ENCODE data around the gene BMP2.

The BMP2 gene

DNA sequence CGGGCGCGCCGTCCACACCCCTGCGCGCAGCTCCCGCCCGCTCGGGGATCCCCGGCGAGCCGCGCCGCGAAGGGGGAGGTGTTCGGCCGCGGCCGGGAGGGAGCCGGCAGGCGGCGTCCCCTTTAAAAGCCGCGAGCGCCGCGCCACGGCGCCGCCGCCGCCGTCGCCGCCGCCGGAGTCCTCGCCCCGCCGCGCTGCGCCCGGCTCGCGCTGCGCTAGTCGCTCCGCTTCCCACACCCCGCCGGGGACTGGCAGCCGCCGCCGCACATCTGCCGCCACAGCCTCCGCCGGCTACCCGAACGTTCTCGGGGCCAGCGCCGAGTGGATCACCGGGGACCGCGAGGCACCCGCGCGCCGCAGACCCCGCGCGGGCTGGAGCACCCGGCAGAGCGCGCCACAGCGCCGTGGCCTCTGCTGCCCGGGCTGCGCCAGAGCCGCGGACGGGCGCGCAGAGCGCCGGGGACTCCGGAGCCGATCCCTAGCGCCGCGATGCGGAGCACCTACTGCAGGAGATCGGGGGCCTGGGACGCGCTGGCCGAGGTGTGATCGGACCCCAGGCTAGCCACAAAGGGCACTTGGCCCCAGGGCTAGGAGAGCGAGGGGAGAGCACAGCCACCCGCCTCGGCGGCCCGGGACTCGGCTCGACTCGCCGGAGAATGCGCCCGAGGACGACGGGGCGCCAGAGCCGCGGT lies at the start of gene BMP2:
Gene BMP2, plus strand, starts transcription at position 151 of the 692 bp plus-strand sequence. CDS start 2,441 bp downstream, outside the sequence.
- DNase-seq (ENCODE audit: low read depth), result no peak

DNA sequence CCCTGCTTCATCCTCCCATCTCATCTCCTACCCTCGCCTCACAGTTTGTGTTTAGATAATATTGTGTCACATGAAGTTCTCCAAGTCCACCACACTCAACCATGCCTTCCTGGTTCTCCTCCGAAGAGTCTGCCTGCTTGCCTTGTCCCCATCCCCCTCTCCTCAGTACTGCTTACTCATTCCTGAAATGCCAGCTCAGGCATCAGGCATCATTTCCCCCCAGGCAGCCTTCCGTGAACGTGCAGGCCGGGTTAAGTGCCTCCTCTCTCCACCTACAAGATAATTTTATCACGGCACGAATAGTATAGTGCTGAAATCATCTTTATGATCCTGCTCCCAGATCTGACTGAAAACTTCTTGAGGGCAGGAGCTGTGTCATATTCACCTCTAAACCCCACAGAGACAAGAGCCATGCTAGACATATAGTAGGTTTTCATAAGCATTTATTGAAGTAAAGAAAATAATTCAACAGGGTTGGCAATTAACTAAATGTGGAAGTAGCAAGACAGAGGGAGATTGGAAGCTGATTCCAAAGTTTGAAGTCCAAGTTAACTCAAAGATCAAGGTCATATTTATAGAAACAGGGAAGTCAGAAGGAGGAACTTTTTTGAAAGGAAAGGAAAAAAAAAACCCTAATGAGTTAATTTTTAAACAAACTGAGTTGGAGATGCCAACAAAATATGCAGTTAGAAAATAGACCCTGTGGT lies 48.7 kb upstream of the BMP2 start:
- DNase-seq (ENCODE audit: low read depth), result no peak

DNA sequence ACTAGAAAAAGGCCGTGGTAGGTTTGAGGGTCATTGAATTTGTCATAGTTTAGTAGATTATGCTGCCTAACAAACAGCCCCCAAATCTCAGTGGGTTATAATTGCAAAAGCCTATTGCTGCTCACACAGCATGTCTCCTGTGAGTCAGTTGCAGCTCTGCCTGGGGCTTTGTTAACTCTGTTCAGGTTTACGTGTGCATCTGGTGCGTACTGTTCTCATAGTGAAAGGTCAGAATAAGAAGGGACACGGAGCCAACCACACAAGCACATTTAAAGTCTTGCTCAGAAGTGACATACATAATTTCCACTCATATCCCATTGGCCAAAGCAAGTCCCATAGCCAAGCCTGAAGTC lies 48.1 kb upstream of the BMP2 start:
- DNase-seq (ENCODE audit: low read depth), result no peak

DNA sequence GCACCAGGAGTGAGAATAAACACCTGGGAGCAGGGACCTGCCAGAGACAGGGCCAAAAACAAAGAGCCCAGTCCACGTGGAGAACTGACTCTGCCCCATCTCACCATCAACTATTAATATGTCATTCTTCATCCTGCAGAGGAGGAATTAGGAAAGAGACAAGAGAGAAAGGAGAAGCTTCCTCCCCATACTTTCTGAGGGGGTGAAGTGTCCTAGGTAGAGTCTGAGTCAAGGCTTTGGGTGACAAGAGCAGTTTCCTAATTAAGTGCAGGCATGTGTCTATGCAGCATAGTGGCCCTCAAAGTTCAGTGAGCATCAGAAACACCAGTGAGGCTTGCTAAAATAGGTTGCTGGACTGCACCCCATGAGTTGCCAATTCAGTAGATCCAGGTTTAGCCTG lies 40.7 kb upstream of the BMP2 start:
- no peak for DNase-seq (ENCODE audit: low read depth)

DNA sequence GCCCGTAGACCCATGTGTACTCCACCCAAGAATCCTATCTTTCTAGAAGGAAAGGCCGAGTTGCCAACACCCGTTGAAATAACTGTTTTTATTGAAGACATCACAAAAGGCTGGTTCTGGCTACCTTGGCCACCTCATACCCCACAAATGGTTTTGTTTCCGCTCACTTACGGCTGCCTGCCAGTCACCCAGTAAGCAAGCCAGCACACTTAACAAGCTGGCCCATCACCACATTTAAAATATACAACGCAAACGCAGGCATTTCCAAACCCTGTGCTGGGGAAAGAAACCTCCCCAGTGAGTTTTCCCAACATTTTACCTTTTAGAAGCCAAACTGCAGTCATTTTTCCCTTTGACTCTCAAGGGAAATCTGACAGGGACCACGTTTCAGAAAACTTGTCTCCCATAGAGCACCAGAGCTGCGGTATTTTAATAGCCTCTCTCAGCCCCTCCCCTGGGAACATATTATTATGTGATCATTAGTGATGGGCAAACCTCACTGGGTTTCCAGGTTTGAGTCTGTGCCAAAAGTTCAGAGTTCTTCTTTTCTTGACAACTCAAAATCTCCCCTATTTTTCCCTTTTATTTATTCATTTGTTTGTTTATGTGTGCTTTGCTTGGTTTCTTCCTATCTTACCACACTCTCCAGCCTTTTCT lies 36.7 kb upstream of the BMP2 start:
- no peak for DNase-seq (ENCODE audit: low read depth)

DNA sequence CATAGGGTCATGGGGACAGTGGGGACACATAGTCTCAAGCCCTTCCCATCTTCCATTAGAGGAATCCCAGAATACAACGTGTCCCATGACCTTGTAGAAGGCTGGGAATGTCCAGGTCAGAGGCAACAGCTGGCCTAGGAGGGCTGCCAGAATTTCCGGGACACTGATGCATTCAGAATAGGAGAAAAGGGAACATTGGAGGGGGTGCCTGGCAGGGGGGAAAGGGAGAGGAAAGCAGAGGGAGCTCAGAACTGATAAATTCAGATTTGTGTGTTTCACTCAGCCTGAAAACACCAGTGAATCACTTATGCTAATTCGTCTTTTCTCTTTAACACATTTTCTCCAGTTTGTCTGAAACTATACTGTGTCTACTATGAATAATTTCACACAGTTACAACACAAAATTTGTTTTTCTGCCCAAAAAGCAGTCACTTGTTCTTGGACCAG lies 35.5 kb upstream of the BMP2 start:
- DNase-seq (ENCODE audit: low read depth), result no peak

DNA sequence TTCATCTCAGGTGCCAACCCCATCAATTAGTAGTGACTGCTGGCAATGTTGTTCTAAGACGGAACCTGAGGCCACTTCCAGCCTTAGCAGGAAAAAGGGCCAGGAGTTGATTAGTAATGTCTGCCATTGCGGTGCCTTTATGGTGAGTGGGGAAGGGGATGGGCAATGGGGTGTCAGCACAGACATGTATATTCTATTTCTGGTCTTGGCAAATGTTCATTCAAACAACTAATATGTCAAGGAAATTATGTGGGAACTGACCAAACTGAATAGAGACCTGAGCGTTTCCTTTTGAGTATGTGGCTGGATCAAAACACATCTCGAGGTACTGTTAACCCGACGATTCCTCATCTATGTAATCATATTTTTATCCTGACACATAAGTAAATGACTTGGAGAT lies 34.6 kb upstream of the BMP2 start:
- no peak for DNase-seq (ENCODE audit: low read depth)

DNA sequence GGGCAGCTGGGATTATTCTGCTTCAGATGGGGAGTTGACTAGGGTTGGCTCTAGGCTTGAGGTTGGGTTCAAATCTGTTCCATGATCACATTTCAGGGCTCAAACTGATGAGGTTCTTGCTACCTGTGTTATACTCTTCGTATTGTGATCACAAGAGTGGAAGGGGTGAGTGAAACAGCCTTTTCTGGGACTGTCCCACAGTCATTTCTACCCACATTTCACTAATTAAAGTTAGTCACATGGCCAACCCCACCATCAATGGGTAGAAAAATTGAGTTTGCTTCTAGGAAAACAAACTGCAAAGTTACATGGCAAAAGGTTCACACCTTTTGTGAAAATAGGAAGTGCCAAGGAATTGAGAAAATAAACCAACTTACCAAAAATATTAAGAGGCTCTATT lies 33.5 kb upstream of the BMP2 start:
- no peak for DNase-seq (ENCODE audit: low read depth)

DNA sequence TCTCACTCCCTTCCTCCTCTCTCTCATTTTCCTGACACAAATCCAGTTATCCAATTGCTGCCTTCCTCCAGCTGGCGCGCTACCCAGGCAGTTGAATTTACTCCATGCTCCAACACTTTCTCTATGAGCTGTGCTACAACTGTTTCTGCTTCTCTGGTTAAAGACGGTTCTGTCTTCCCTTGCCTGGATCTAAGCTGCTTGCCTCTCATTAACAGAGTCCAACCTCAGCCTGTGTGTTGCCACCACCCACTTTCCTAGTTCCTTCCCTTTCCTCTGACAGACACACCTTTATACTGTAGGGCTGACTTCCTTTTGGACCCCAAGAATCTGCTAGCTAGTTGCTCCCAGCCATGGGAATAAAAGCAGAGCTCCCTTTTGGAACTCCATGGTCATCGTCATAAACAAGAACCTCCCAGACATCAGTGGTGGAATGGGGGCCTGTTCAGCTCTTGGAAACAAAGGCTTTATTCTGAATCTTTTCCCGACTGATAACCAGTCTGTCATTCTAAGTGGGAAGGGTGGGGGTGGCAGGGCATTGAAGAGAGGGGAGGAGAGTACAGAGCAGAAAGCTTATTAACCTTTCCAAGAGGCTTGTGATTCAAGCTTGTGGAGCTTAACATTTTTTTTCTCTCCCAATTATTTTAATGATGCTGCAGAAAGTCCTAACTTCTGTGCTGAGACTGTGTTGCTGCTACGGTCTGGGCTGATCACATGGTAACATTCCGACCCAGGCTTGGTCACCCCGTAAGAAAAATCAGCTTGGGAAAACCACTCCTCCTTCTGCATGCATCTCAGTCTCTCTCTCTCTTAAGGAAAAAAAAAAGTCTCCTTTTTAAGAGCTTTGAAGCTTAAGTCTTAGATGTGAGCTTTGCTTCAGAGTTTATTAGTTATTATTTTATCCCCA lies 31.3 kb upstream of the BMP2 start:
- no peak for DNase-seq (ENCODE audit: low read depth)

DNA sequence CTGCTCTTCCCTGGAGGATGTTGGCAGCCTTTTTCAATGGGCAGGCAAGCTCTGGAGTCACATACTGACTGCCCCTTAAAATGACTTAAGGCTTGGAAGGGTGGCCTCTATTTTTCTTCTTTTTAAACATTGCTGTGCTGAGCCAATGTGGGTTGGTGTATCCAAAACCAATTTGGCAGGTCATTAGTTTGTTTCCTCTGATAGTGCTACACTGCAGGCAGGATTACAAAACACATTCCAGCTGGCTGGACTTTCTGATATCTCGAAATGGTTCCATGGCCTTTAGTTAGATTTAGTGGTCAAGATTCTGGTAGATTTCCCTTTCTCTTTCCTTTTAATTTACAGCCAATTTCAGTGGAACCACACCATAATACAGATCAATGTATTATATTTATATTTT lies 28.1 kb upstream of the BMP2 start:
- no peak for DNase-seq (ENCODE audit: low read depth)

DNA sequence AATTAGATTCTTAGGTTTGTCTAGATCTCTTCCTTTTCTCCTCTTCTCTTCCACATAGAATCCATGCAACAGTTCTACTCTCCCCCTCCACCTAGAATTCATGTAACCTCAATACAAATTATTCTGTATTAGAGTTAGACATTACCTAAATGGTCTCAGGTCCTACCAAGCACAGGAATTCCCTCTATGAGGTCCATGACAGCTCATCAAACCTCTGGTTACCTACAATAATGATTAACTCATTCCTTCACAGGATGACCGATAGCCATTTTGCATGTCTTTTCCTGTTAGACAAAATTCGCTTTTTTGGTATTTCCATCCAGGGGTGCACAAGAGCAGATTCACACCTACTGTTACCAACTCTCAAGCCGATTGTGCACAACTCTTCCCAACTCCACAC lies 27.4 kb upstream of the BMP2 start:
- DNase-seq (ENCODE audit: low read depth), result no peak

DNA sequence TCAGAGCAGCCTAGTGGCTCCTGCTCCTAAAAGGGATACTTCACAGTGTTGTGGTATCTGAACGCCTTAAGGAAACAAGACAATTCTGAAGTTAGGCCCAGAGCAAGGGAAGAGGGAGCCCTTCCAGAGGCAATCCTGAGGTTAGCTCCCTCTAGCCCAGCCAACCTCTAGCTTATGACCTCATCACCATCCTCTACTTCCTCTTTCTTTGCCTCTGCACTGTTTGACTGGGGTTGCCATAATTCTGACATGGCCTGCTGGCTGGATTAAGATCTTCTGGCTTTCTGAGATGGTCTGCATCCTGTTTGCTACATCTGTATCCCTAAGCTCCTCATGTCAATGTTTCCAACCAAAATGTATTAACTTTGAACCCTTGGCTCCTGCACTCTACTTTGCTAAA lies 23.3 kb upstream of the BMP2 start:
- DNase-seq (ENCODE audit: low read depth), result no peak

DNA sequence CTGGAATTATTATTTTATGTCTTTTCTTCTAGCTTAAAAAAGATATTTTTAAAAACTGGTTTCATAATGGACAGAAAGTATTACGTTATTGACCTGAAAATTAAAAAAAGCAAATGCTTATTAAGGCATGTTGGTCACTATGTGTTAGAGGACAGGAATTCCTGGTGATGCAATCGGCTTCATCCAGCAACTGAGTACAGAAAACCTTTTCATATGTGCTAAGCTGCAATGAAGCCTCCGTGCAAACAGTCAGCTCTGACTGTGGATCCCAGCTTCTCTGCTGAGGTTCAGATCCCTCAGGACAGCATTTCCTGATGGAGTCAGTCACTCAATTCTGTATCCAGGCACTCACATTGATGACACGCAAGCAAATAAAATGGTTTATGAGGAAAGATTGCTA lies 22.7 kb upstream of the BMP2 start:
- DNase-seq (ENCODE audit: low read depth), result no peak

DNA sequence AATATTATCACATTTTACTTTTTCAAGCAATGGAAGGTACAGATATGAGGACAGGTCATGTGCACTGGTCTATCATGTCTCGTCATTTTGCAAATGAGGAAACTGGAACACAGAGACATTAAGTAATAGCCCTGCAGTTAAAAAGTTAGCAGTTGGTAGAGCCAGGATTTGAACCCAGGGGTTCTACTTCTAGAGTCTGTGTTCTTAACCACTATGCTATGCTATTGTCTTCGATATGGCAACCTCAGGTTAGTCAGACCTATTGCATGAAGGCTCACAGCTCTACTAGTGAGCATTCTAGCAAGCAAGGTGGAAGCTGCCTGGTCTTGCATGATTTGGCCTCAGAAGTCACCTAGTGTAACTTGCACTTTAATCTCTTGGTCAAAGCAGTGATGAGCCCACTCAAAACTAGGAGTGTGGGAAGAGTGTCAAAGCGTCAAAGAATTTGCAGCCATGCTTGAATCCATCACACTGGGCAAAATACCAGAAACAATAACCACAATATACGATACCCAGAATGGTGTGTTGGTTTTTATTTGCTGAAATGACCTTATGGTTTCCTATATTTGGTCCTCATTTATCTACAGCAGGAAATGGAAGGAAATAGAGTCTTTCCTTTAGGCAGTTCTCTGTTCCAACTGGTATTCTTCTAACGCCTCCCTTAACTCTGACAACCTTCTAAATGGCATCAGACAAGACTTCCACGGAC lies 20.4 kb upstream of the BMP2 start:
- no peak for DNase-seq (ENCODE audit: low read depth)

DNA sequence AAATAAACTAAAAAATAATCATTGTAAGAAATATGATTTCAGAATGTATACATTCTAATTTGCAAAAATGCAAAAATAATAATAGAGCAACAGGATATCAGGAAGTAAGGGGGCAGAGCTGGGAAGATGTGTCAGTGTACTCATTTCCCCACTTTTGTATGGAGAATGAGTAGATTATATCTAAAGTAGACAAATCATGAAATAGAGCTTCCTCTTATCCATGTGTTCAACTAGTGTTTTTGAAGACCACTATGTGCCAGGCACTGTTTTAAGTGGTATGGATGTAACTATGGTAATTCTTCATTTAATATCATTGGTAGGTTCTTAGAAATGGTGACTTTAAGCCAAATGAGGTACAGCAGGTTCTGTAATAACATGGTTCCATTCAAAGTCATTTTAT lies 17.0 kb upstream of the BMP2 start:
- no peak for DNase-seq (ENCODE audit: low read depth)

DNA sequence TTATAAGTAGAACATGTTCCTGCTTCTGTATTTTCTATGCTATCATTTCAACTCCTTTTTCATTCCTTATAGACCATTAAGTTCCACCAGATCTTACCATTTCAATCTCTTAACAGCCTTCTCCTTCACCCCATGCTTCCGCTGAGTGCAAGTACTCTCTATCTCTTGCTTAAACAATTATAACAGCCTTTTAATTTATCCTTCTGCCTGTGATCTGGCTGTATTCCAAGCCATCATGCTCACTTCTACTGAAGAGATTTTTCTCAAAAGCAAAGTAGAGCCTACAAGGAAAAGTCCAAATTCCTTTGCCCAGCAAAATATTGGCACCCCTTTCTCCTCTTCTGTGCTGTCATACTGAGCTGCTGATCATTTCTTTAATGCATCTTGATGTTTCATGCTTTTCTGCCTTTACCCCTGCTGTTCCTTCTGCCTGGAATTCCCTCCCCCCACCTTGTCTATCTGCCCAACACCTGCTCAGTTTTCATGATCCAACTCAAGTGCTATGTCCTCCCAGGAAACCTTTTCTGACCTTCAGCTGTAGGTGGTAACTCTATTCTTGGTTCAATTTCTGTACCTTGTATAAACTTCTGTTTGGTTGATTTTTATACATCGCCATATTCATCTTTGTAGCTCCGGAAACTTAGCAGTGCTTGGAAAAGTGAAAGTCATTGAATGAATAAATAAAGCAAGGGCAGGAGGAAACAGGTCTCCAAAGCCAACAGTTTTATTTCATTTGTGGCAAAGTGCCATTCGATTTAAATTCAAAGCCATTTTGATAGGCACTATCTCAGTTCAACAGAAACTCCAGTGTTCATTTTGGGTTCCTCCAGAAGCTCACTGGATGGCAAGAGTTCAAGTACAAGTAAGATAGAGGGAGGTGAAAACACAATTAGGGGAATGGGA lies 10.5 kb upstream of the BMP2 start:
- no peak for DNase-seq (ENCODE audit: low read depth)

DNA sequence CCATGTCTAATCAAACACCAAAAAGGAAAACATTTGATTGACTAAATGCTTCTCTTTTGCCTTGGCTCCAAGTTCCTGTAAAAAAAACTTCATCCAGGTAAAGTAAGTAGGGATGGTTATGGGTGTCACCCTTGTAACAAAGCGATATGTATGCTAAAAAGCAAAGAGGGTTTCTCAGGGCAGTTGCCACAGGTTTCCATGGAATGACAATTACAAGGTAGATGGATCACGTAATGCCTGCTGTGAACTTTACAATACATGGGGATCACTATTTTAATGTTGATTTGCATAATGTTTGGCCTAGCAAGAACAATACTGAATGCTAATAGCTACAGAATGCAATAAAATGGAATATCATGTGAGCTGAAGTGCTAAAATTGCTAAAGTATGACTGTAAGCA lies 2.9 kb upstream of the BMP2 start:
- DNase-seq (ENCODE audit: low read depth), result no peak

DNA sequence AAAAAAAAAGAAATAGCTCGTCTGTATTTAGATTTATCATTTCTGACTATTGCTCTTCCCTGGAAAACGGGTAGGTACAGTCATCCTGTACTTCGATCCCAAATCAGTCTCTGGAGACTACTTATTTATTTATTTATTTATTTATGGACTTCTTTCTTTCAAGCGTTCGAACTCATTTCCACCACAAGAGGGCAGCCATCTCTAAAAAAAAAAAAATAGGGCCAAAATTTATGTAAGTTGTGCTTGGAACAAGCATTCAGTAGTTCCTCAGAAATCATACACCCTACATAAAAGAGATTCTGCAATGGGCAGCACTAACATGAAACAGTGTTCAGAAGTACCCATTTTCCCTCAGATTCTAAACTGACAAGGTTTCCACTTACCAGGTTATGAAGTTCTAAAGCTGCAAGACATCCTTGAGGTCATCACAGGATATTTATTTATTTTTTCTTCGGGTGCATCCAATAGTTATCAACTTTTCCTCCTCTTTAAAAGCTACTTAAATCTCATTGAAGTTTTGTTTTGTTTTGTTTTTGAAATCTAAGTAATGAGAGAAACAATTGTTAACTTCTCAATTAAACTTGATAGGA lies 1.9 kb upstream of the BMP2 start:
- no peak for DNase-seq (ENCODE audit: low read depth)

DNA sequence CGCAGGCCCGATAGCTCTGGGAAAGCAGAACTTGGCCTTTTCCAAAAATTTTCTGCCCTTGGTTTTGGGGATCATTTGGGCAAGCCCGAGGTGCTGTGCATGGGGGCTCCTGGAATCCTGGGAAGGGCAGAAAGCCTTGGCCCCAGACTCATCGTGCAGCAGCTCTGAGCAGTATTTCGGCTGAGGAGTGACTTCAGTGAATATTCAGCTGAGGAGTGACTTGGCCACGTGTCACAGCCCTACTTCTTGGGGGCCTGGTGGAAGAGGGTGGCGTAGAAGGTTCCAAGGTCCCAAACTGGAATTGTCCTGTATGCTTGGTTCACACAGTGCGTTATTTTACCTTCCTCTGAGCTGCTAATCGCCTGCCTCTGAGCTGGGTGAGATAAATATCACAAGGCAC lies 1.1 kb upstream of the BMP2 start:
- no peak for DNase-seq (ENCODE audit: low read depth)

DNA sequence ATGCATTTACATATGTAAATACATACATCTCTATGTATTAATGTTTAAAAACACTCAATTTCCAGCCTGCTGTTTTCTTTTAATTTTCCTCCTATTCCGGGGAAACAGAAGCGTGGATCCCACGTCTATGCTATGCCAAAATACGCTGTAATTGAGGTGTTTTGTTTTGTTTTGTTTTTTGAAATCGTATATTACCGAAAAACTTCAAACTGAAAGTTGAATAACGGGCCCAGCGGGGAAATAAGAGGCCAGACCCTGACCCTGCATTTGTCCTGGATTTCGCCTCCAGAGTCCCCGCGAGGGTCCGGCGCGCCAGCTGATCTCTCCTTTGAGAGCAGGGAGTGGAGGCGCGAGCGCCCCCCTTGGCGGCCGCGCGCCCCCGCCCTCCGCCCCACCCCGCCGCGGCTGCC lies 355 bp upstream of the BMP2 start:
- no peak for DNase-seq (ENCODE audit: low read depth)

All from HS-27A (cell line).